Left ventricle myocardium inferior (tissue), 1 donor: Measurements from ENCODE around the gene EPHX1. TPM values are rescaled to one million over a fixed set of nuclear protein-coding genes. Genes with fewer than 3 reads are reported as not detected.

Source experiments
- DNase-seq: peaks from one replicate; pipeline ENCODE4 v3.0.0-alpha.2; 2020
- H3K27ac ChIP-seq: fragments of 200-600 bp; replicated peaks from 2 replicates; pipeline ENCODE4 v1.8.0; 2021
- H3K27me3 ChIP-seq: fragments of 200-600 bp; 2 replicates; pipeline ENCODE4 v1.8.0; 2021; ENCODE audit warnings: low read depth
- H3K36me3 ChIP-seq: fragments of 200-600 bp; 2 replicates; pipeline ENCODE4 v1.8.0; 2021
- H3K4me1 ChIP-seq: fragments of 200-600 bp; 2 replicates; pipeline ENCODE4 v1.8.0; 2021
- H3K4me3 ChIP-seq: fragments of 200-600 bp; 2 replicates; pipeline ENCODE4 v1.8.0; 2021; ENCODE audit warnings: mild to moderate bottlenecking, moderate library complexity
- H3K9me3 ChIP-seq: fragments of 200-600 bp; replicated peaks from 2 replicates; pipeline ENCODE4 v1.8.0; 2021
- intact Hi-C: fragments of 100-400 bp; cut with micrococcal nuclease; formaldehyde crosslinking; loops from one replicate; pipeline ENCODE4 v1.11.0; 2022
- total RNA-seq: library from RNA; stranded (reverse); fragmentation: NEBNext Ultra II Directional; extraction: Animal tissue kit (Norgen Biotek cat#: 25700); gene quantifications from one replicate; pipeline ENCODE4 v1.2.1, GENCODE V29; 2021
- TF ChIP-seq, protein P1 (sequence below): fragments of 200-600 bp; IDR thresholded peaks from 2 replicates; pipeline ENCODE4 v1.8.0; 2021; ENCODE audit warnings: antibody characterized with exemption, mild to moderate bottlenecking, borderline replicate concordance
- donor health status: DM: no; HTN: yes; CAD: no; lungs with severe emphysema.

EPHX1 gene
- total RNA-seq, 1 donor from 2014 or later, result 49.7 TPM

DNA sequence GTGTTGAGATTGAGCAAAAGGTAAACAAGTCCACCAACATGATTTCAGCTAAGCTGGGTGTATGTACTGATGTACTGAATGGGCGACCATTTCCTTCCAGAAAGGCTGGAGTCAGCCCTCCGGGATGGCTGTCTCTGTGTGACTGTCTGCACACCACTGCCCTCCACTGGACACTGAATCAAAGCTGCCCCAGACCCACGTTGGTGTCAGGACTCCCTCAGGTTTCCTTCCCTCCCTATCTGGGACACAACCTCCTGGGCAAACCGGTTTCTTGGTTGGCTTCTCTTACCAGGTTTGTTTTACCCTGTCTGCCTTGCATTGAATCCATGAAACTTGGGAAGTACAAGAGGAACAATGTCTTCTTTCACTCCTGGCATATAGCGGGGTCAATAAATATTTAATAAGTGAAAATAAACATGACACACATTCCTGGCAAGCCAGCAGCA, 37.6 kb upstream of the EPHX1 start:
- Histone ChIP-seq H3K4me3 (no peak overlapping the region), H3K27ac (peak overlapping the region; percentile 66), H3K27me3 (no peaks in the 10 kb centered on the region), H3K4me1 (peaks cover 65% of the 10 kb centered on the region), H3K9me3 (no peaks in the 10 kb centered on the region), H3K36me3 (no peaks in the 10 kb centered on the region)
- peak; percentile 76 for DNase-seq
- TF ChIP-seq, protein P1, sequence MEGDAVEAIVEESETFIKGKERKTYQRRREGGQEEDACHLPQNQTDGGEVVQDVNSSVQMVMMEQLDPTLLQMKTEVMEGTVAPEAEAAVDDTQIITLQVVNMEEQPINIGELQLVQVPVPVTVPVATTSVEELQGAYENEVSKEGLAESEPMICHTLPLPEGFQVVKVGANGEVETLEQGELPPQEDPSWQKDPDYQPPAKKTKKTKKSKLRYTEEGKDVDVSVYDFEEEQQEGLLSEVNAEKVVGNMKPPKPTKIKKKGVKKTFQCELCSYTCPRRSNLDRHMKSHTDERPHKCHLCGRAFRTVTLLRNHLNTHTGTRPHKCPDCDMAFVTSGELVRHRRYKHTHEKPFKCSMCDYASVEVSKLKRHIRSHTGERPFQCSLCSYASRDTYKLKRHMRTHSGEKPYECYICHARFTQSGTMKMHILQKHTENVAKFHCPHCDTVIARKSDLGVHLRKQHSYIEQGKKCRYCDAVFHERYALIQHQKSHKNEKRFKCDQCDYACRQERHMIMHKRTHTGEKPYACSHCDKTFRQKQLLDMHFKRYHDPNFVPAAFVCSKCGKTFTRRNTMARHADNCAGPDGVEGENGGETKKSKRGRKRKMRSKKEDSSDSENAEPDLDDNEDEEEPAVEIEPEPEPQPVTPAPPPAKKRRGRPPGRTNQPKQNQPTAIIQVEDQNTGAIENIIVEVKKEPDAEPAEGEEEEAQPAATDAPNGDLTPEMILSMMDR, result peak; percentile 93
- intact Hi-C loops, result loop anchor here (5.0 to 10.0 kb wide), 2 partner anchors 118 to 295 kb away; partner anchors contain the start of gene ENAH

DNA sequence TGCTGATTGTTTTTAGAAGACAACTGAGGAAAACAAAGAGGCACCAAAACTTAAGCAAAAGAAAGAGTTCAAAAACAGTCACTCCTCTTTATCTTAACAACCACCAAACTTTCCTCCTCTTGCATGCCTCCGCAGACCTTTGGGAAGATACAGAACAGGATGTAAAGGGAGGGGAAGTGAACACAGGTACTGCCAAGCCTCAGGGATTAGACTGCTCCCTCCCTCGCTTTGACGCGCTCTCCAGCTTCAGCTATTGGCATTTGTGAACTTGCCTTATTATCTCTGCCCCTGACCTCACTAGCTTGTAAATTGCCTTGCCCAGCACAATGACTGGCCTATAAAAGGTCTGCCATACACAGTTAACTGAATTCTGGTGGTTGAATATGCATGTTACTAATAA, 37.1 kb upstream of the EPHX1 start:
- DNase-seq, result no peak
- H3K36me3 ChIP-seq, result no peaks in the 10 kb centered on the region
- intact Hi-C loops, result loop anchor here (5.0 to 10.0 kb wide), 2 partner anchors 118 to 296 kb away; partner anchors contain the start of gene ENAH
- H3K9me3 ChIP-seq, result no peaks in the 10 kb centered on the region
- H3K27me3 ChIP-seq, result no peaks in the 10 kb centered on the region
- TF ChIP-seq, protein P1, result no peak
- peaks cover 60% of the 10 kb centered on the region for H3K4me1 ChIP-seq
- H3K4me3 ChIP-seq, result no peak overlapping the region
- H3K27ac ChIP-seq, result no peak overlapping the region

DNA sequence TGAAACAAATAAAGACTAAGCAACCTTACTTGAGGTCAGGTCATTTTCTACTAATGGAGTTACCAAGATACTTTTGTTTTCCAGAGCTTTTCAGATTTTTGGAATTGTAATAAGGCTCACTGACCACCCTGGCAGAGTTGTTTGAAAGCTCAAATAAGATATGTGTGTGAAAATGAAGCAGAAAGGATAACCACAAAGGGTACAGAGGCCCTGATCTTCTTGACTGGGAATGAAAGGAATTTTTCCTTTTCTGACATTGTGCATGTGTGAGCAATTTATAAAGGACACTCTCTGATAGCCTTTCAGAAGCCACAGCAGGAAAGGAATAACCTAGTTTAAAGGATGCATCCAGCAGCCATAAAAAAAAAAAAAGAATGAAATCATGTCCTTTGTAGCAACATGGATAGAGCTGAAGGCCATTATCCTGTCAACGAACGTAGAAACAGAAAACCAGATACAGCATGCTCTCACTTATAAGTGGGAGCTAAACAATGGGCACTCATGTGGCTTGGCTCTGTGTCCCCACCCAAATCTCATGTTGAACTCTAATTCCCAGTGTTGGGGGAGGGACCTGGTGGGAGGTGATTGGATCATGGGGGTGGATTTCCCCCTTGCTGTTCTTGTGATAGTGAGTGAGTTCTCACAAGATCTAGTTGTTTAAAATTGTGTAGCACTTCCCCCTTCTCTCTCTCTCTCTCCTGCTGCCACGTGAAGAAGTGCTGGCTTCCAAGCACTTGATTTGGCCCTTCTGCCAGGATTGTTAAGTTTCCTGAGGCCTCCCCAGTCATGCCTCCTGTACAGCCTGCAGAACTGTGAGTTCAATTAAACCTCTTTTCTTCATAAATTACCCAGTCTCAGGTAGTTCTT, 35.4 kb upstream of the EPHX1 start:
- no peak overlapping the region for H3K4me3 ChIP-seq
- DNase-seq, result no peak
- H3K4me1 ChIP-seq, result peaks cover 60% of the 10 kb centered on the region
- H3K27ac ChIP-seq, result no peak overlapping the region
- intact Hi-C loops, result loop anchor here (5.0 to 10.0 kb wide), 3 partner anchors 38 to 297 kb away; partner anchors contain the start of genes ENAH and EPHX1
- H3K27me3 ChIP-seq, result no peaks in the 10 kb centered on the region
- no peaks in the 10 kb centered on the region for H3K9me3 ChIP-seq
- TF ChIP-seq, protein P1, result no peak
- peaks cover 5% of the 10 kb centered on the region for H3K36me3 ChIP-seq

DNA sequence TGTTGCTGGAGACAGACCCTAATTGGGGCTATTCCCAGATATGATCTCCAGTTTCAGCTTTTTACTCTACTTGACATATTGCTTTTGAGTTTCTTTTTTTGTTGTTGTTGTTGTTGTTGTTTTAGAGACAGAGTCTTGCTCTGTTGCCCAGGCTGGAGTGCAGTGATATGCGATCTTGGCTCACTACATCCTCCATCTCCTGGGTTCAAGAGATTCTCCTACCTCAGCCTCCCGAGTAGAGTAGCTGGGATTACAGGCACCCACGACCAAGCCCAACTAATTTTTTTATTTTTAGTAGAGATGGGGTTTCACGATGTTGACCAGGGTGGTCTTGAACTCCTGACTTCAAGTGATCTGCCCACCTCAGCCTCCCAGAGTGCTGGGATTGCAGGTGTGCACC, 33.6 kb upstream of the EPHX1 start:
- Histone ChIP-seq H3K4me1 (peaks cover 61% of the 10 kb centered on the region), H3K36me3 (peaks cover 5% of the 10 kb centered on the region), H3K4me3 (no peak overlapping the region), H3K27ac (no peak overlapping the region), H3K9me3 (no peaks in the 10 kb centered on the region), H3K27me3 (no peaks in the 10 kb centered on the region)
- TF ChIP-seq, protein P1, result no peak
- intact Hi-C loops, result loop anchor here (5.0 to 10.0 kb wide), 2 partner anchors 36 to 121 kb away; partner anchors contain the start of genes ENAH and EPHX1
- DNase-seq, result no peak

GRCh38 chr1:225777058-225777582, 32.8 kb upstream of the EPHX1 start:
- Histone ChIP-seq H3K27ac (peak overlapping the region; percentile 91), H3K4me1 (peaks cover 61% of the 10 kb centered on the region), H3K9me3 (no peaks in the 10 kb centered on the region), H3K4me3 (peak overlapping the region; percentile 75), H3K27me3 (no peaks in the 10 kb centered on the region), H3K36me3 (peaks cover 5% of the 10 kb centered on the region)
- TF ChIP-seq, protein P1, result no peak
- intact Hi-C loops, result loop anchor here (5.0 to 10.0 kb wide), 2 partner anchors 35 to 122 kb away; partner anchors contain the start of genes ENAH and EPHX1
- DNase-seq, result no peak
